Activated CD4-positive, alpha-beta T cell treated with anti-CD3 and anti-CD28 coated beads for 36 hours (primary cell): ENCODE data around the gene RGCC. TPM values are rescaled to one million over a fixed set of nuclear protein-coding genes. Genes with fewer than 3 reads are reported as not detected.

Source experiments
- ATAC-seq: fragments of 200-7000 bp; cut with Tn5 transposase; one replicate; pipeline ENCODE4 v1.10.0; 2021; ENCODE audit warnings: mild to moderate bottlenecking, moderate library complexity
- CTCF ChIA-PET: fragments of 350-600 bp; sonication (Branson Sonifier 250); formaldehyde crosslinking; loops from one replicate; lab custom pipeline; 2021; ENCODE audit warnings: antibody characterized with exemption; lab: Charles Lee
- POLR2A ChIA-PET: fragments of 350-600 bp; sonication (Branson Sonifier 250); formaldehyde crosslinking; loops from one replicate; lab custom pipeline; 2021; ENCODE audit warnings: antibody characterized with exemption, inconsistent platforms; lab: Charles Lee
- DNase-seq: peaks from one replicate; pipeline ENCODE4 v3.0.0-alpha.2; 2020
- H3K27ac Mint-ChIP-seq: one replicate; pipeline ENCODE4 v1.8.0; 2021; ENCODE audit warnings: mixed read lengths
- H3K27me3 Mint-ChIP-seq: one replicate; pipeline ENCODE4 v1.8.0; 2021; ENCODE audit warnings: mixed read lengths
- H3K36me3 Mint-ChIP-seq: one replicate; pipeline ENCODE4 v1.8.0; 2021; ENCODE audit warnings: low read depth, mixed read lengths
- H3K4me1 Mint-ChIP-seq: one replicate; pipeline ENCODE4 v1.8.0; 2021; ENCODE audit warnings: mixed read lengths
- H3K4me3 Mint-ChIP-seq: one replicate; pipeline ENCODE4 v1.8.0; 2021; ENCODE audit warnings: mild to moderate bottlenecking, moderate library complexity, mixed read lengths
- H3K9me3 Mint-ChIP-seq: one replicate; pipeline ENCODE4 v1.8.0; 2021; ENCODE audit warnings: low read depth, mixed read lengths
- intact Hi-C, 2 experiments: fragments of 100-400 bp; cut with DNase I in 1 of 2; cut with micrococcal nuclease in 1 of 2; formaldehyde crosslinking; loops; one replicate each; pipeline versions ENCODE4 v1.14.2 to v1.15.1; 2022 to 2024; cut with DNase I, micrococcal nuclease
- total RNA-seq, 2 experiments: library from RNA; stranded (reverse); gene quantifications; one replicate each; pipeline ENCODE4 v1.2.3, GENCODE V29; 2021

The RGCC gene
- total RNA-seq, result 100 to 1,000 TPM; 134 to 146 TPM

GRCh38 chr13:41456768-41457588 lies at the start of gene RGCC:
RGCC (plus strand) TSS chr13:41457550; CDS start chr13:41457708, 158 bp downstream.
- Mint-ChIP-seq H3K9me3 (peaks cover 12% of the 10 kb centered on the region), H3K27me3 (no peaks in the 10 kb centered on the region), H3K27ac (peak within 1 kb of the TSS; percentile 97), H3K36me3 (peaks cover 29% of the 10 kb centered on the region), H3K4me1 (peaks cover 36% of the 10 kb centered on the region), H3K4me3 (peak within 1 kb of the TSS; percentile 82)
- intact Hi-C loops, result loop anchor here (1.0 to 5.0 kb wide), 8 partner anchors 8 to 1040 kb away; partner anchors contain the start of genes DGKH (in 1 of the 2), KBTBD6 (in 1 of the 2), KBTBD7 (in 1 of the 2) and NAA16 (in 1 of the 2)
- DNase-seq, result peak; percentile 96
- CTCF ChIA-PET, result interaction anchor here (0.6 to 2.0 kb wide), 3 partner anchors 190 to 382 kb away, joined by 3 to 6 read pairs (median 3); no protein-coding TSS in a partner anchor
- peak; percentile 74 for ATAC-seq
- POLR2A ChIA-PET, result interaction anchor here (0.6 to 2.0 kb wide), 6 partner anchors 8 to 461 kb away, joined by 3 to 9 read pairs (median 4); no protein-coding TSS in a partner anchor

GRCh38 chr13:41408121-41408520 lies 49.2 kb upstream of the RGCC start:
- Mint-ChIP-seq H3K27me3 (no peaks in the 10 kb centered on the region), H3K27ac (no peak overlapping the region), H3K4me3 (no peak overlapping the region), H3K9me3 (no peaks in the 10 kb centered on the region), H3K4me1 (peaks cover 2% of the 10 kb centered on the region), H3K36me3 (no peaks in the 10 kb centered on the region)
- ATAC-seq (no peak), DNase-seq (no peak)
- ChIA-PET CTCF (no interaction called here), POLR2A (no interaction called here)
- intact Hi-C loops, result no loop called here

- CTCF ChIA-PET, result interaction anchor here (1.0 to 1.1 kb wide), 2 partner anchors 244 to 704 kb away, joined by 3 to 6 read pairs; no protein-coding TSS in a partner anchor
Observed at GRCh38 chr13:41408746-41409145, 48.6 kb upstream of the RGCC start.

GRCh38 chr13:41409611-41410010 lies 47.7 kb upstream of the RGCC start:
- Mint-ChIP-seq H3K9me3 (no peaks in the 10 kb centered on the region), H3K27me3 (no peaks in the 10 kb centered on the region), H3K4me1 (peaks cover 2% of the 10 kb centered on the region), H3K4me3 (no peak overlapping the region), H3K36me3 (no peaks in the 10 kb centered on the region), H3K27ac (no peak overlapping the region)
- no peak for DNase-seq
- POLR2A ChIA-PET, result no interaction called here
- CTCF ChIA-PET, result interaction anchor here (1.0 to 1.7 kb wide), 3 partner anchors 239 to 703 kb away, joined by 3 to 6 read pairs (median 5); no protein-coding TSS in a partner anchor
- ATAC-seq, result no peak
- intact Hi-C loops, result loop anchor here (1.0 to 10.0 kb wide), 3 partner anchors 18 to 705 kb away; no protein-coding TSS in a partner anchor

More at GRCh38 chr13:41408746-41409145, 48.6 kb upstream of the RGCC start:
- Mint-ChIP-seq H3K36me3 (no peaks in the 10 kb centered on the region), H3K27ac (no peak overlapping the region), H3K27me3 (no peaks in the 10 kb centered on the region), H3K4me1 (peaks cover 2% of the 10 kb centered on the region), H3K4me3 (no peak overlapping the region), H3K9me3 (no peaks in the 10 kb centered on the region)
- no peak for DNase-seq
- intact Hi-C loops, result no loop called here
- POLR2A ChIA-PET, result no interaction called here
- ATAC-seq, result no peak

- H3K4me3 Mint-ChIP-seq, result no peak overlapping the region
- no peaks in the 10 kb centered on the region for H3K9me3 Mint-ChIP-seq
- intact Hi-C loops, result loop anchor here (1.0 to 10.0 kb wide), 3 partner anchors 242 to 704 kb away; no protein-coding TSS in a partner anchor
- ATAC-seq, result no peak
- no peaks in the 10 kb centered on the region for H3K27me3 Mint-ChIP-seq
- H3K27ac Mint-ChIP-seq, result no peak overlapping the region
- no peak for DNase-seq
- ChIA-PET POLR2A (no interaction called here), CTCF (interaction anchor here (1.7 kb wide), 1 partner anchor 237 kb away, joined by 5 read pairs; no protein-coding TSS in a partner anchor)
- H3K4me1 Mint-ChIP-seq, result peaks cover 2% of the 10 kb centered on the region
- H3K36me3 Mint-ChIP-seq, result no peaks in the 10 kb centered on the region
Observed at GRCh38 chr13:41411060-41411459, 46.3 kb upstream of the RGCC start.

- Mint-ChIP-seq H3K27me3 (no peaks in the 10 kb centered on the region), H3K4me3 (no peak overlapping the region), H3K27ac (no peak overlapping the region), H3K4me1 (peaks cover 2% of the 10 kb centered on the region), H3K36me3 (no peaks in the 10 kb centered on the region), H3K9me3 (no peaks in the 10 kb centered on the region)
- CTCF ChIA-PET, result interaction anchor here (1.3 to 1.7 kb wide), 2 partner anchors 237 to 241 kb away, joined by 5 to 6 read pairs; no protein-coding TSS in a partner anchor
- peak; percentile 42 for DNase-seq
- intact Hi-C loops, result loop anchor here (1.0 to 10.0 kb wide), 3 partner anchors 241 to 703 kb away; no protein-coding TSS in a partner anchor
- peak; percentile 65 for ATAC-seq
- POLR2A ChIA-PET, result no interaction called here
Observed at GRCh38 chr13:41411522-41411921, 45.8 kb upstream of the RGCC start.

GRCh38 chr13:41413872-41414271 lies 43.5 kb upstream of the RGCC start:
- H3K4me1 Mint-ChIP-seq, result peaks cover 2% of the 10 kb centered on the region
- H3K27me3 Mint-ChIP-seq, result no peaks in the 10 kb centered on the region
- intact Hi-C loops, result loop anchor here in 1 of 2 experiments (10.0 kb wide), 1 partner anchor 701 kb away; no protein-coding TSS in a partner anchor
- DNase-seq (no peak), ATAC-seq (no peak)
- POLR2A ChIA-PET, result no interaction called here
- H3K9me3 Mint-ChIP-seq, result no peaks in the 10 kb centered on the region
- CTCF ChIA-PET, result no interaction called here
- H3K4me3 Mint-ChIP-seq, result no peak overlapping the region
- no peak overlapping the region for H3K27ac Mint-ChIP-seq
- H3K36me3 Mint-ChIP-seq, result no peaks in the 10 kb centered on the region

- Mint-ChIP-seq H3K9me3 (no peaks in the 10 kb centered on the region), H3K27ac (no peak overlapping the region), H3K36me3 (no peaks in the 10 kb centered on the region), H3K4me1 (peaks cover 2% of the 10 kb centered on the region), H3K4me3 (no peak overlapping the region), H3K27me3 (no peaks in the 10 kb centered on the region)
- no peak for DNase-seq
- intact Hi-C loops, result loop anchor here in 1 of 2 experiments (10.0 kb wide), 1 partner anchor 699 kb away; no protein-coding TSS in a partner anchor
- ATAC-seq, result no peak
- POLR2A ChIA-PET, result no interaction called here
- CTCF ChIA-PET, result interaction anchor here (0.6 to 1.7 kb wide), 2 partner anchors 10 to 44 kb away, joined by 3 to 5 read pairs; no protein-coding TSS in a partner anchor
Observed at GRCh38 chr13:41416276-41416675, 41.1 kb upstream of the RGCC start.

- intact Hi-C loops, result loop anchor here in 1 of 2 experiments (10.0 kb wide), 1 partner anchor 697 kb away; no protein-coding TSS in a partner anchor
- CTCF ChIA-PET, result no interaction called here
- no peaks in the 10 kb centered on the region for H3K27me3 Mint-ChIP-seq
- H3K27ac Mint-ChIP-seq, result no peak overlapping the region
- H3K4me3 Mint-ChIP-seq, result no peak overlapping the region
- DNase-seq (no peak), ATAC-seq (no peak)
- H3K4me1 Mint-ChIP-seq, result no peaks in the 10 kb centered on the region
- no peaks in the 10 kb centered on the region for H3K36me3 Mint-ChIP-seq
- POLR2A ChIA-PET, result no interaction called here
- H3K9me3 Mint-ChIP-seq, result no peaks in the 10 kb centered on the region
Observed at GRCh38 chr13:41418027-41418426, 39.3 kb upstream of the RGCC start.

- H3K27ac Mint-ChIP-seq, result no peak overlapping the region
- H3K4me1 Mint-ChIP-seq, result no peaks in the 10 kb centered on the region
- intact Hi-C loops, result loop anchor here in 1 of 2 experiments (10.0 kb wide), 1 partner anchor 696 kb away; no protein-coding TSS in a partner anchor
- H3K27me3 Mint-ChIP-seq, result no peaks in the 10 kb centered on the region
- CTCF ChIA-PET, result no interaction called here
- POLR2A ChIA-PET, result no interaction called here
- H3K9me3 Mint-ChIP-seq, result no peaks in the 10 kb centered on the region
- no peak for DNase-seq
- H3K4me3 Mint-ChIP-seq, result no peak overlapping the region
- H3K36me3 Mint-ChIP-seq, result no peaks in the 10 kb centered on the region
- no peak for ATAC-seq
Observed at GRCh38 chr13:41418731-41419130, 38.6 kb upstream of the RGCC start.

- Mint-ChIP-seq H3K36me3 (no peaks in the 10 kb centered on the region), H3K4me1 (no peaks in the 10 kb centered on the region), H3K9me3 (no peaks in the 10 kb centered on the region), H3K27ac (no peak overlapping the region), H3K4me3 (no peak overlapping the region), H3K27me3 (no peaks in the 10 kb centered on the region)
- ChIA-PET CTCF (no interaction called here), POLR2A (no interaction called here)
- ATAC-seq (no peak), DNase-seq (no peak)
- intact Hi-C loops, result loop anchor here in 1 of 2 experiments (10.0 kb wide), 1 partner anchor 696 kb away; no protein-coding TSS in a partner anchor
Observed at GRCh38 chr13:41419206-41419605, 38.1 kb upstream of the RGCC start.
